K562 (cell line): ENCODE measurements around the gene NRARP. TPM values are rescaled to one million over a fixed set of nuclear protein-coding genes. Genes with fewer than 3 reads are reported as not detected.

Experiments used
- ATAC-seq: fragments of 200-7000 bp; cut with Tn5 transposase; 3 replicates; pipeline ENCODE4 v1.9.1; 2020; ENCODE audit warnings: moderate library complexity
- BruUV-seq: library from RNA; stranded (reverse); fragments of 400-500 nt; replicated peaks from 2 replicates; lab custom pipeline; 2021; lab: Mats Ljungman, UMichigan
- CTCF ChIA-PET: fragments of 300-600 bp; formaldehyde crosslinking; extraction: SDS; loops from one replicate; lab custom pipeline; 2021; ENCODE audit warnings: low intra/inter-chr PET ratio; lab: Yijun Ruan, JAX
- POLR2A ChIA-PET: fragments of 300-600, 350-650 bp; sonication (Branson Sonifier 250); formaldehyde crosslinking; extraction: SDS; loops from one replicate; lab custom pipeline; 2021; ENCODE audit warnings: antibody characterized with exemption, inconsistent platforms; lab: Yijun Ruan, JAX
- DNase-seq, 4 experiments: peaks; one replicate each; pipeline versions ENCODE4 v3.0.0 to v3.0.0-alpha.2; 2011 to 2018; ENCODE audit warnings: low spot score in 3 of 4, mixed read lengths in 3 of 4; ENCODE audit errors: extremely low read depth in 1 of 4
- FAIRE-seq: peaks from 2 replicates; lab custom pipeline; 2011; peaks lifted over from hg19 to GRCh38; lab: Jason Lieb, UNC
- H2AFZ ChIP-seq: 2 replicates; pipeline ENCODE4 v1.6.0; 2011; ENCODE audit warnings: low read depth, low read length, control low read depth, inconsistent platforms
- H3K27ac ChIP-seq: fragments of 200-600 bp; 3 replicates; pipeline ENCODE4 v1.8.0; 2011; ENCODE audit warnings: low read depth, mild to moderate bottlenecking, control low read depth, inconsistent platforms, low read length, moderate library complexity, mixed read lengths; ENCODE audit errors: extremely low read depth
- H3K27me3 ChIP-seq, 2 experiments: fragments of 300-600 bp in 1 of 2; 2 replicates in 1 of 2; 3 replicates in 1 of 2; pipeline versions ENCODE4 v1.6.0 to v1.8.0; 2011; ENCODE audit warnings: inconsistent platforms in 2 of 2, low read length in 2 of 2, mild to moderate bottlenecking in 1 of 2, mixed read lengths in 1 of 2, moderate library complexity in 1 of 2; ENCODE audit not compliant: control insufficient read depth in 2 of 2, insufficient read depth in 2 of 2
- H3K36me3 ChIP-seq: fragments of 300-600 bp; 3 replicates; pipeline ENCODE4 v1.8.0; 2011; ENCODE audit warnings: mild to moderate bottlenecking, low read length, inconsistent platforms; ENCODE audit not compliant: control insufficient read depth, insufficient read depth
- H3K4me1 ChIP-seq, 2 experiments: fragments of 200-600 bp in 1 of 2; replicated peaks in 1 of 2; 2 replicates in 1 of 2; 3 replicates in 1 of 2; pipeline versions ENCODE4 v1.5.1 to v1.8.0; 2011; ENCODE audit warnings: inconsistent platforms in 2 of 2, low read length in 2 of 2, mild to moderate bottlenecking in 1 of 2, mixed read lengths in 1 of 2, moderate library complexity in 1 of 2; ENCODE audit not compliant: control insufficient read depth in 2 of 2, insufficient read depth in 2 of 2
- H3K4me2 ChIP-seq: 2 replicates; pipeline ENCODE4 v1.6.1; 2011; ENCODE audit warnings: low read length, control low read depth, inconsistent platforms, mixed read lengths; ENCODE audit not compliant: insufficient read depth
- H3K4me3 ChIP-seq: fragments of 200-600 bp; sonication (generic), shearing (Covaris generic); 2 replicates; pipeline ENCODE4 v1.5.1; 2016; ENCODE audit warnings: control low read depth, inconsistent platforms
- H3K79me2 ChIP-seq: fragments of 200-600 bp; 3 replicates; pipeline ENCODE4 v1.8.0; 2011; ENCODE audit warnings: low read length, inconsistent platforms; ENCODE audit not compliant: control insufficient read depth, insufficient read depth
- H3K9ac ChIP-seq, 2 experiments: 2 replicates each; pipeline versions ENCODE4 v1.6.0 to v1.6.1; 2011; ENCODE audit warnings: low read depth in 2 of 2, low read length in 2 of 2, control low read depth in 1 of 2, inconsistent platforms in 1 of 2, mild to moderate bottlenecking in 1 of 2, mixed read lengths in 1 of 2; ENCODE audit not compliant: insufficient read depth in 1 of 2
- H3K9me1 ChIP-seq: one replicate; pipeline ENCODE4 v1.6.0; 2011; ENCODE audit warnings: inconsistent platforms, mild to moderate bottlenecking, low read length, moderate library complexity; ENCODE audit not compliant: control insufficient read depth, insufficient read depth
- H3K9me3 ChIP-seq: replicated peaks from 2 replicates; pipeline ENCODE4 v1.5.1; 2011; ENCODE audit warnings: low read depth, low read length, inconsistent platforms; ENCODE audit not compliant: control insufficient read depth, insufficient read depth
- H4K20me1 ChIP-seq: replicated peaks from 2 replicates; pipeline ENCODE4 v1.6.1; 2011; ENCODE audit warnings: low read length, inconsistent platforms, mixed read lengths; ENCODE audit not compliant: control insufficient read depth, insufficient read depth
- CXXC5 ChIP-seq: fragments of 250-450 bp; sonication (Bioruptor Pico); IDR thresholded peaks from 2 replicates; pipeline ENCODE4 v1.8.0; 2022; ENCODE audit warnings: inconsistent platforms, mild to moderate bottlenecking, moderate library complexity
- EP400 ChIP-seq: fragments of 450-650 bp; IDR thresholded peaks from 2 replicates; pipeline ENCODE4 v1.6.1; 2017; ENCODE audit warnings: antibody characterized with exemption, mild to moderate bottlenecking, moderate library complexity
- MAFF ChIP-seq: IDR thresholded peaks from 2 replicates; pipeline ENCODE4 v1.6.1; 2012; ENCODE audit warnings: low read length, improper control_type of control experiment
- SPI1 ChIP-seq: IDR thresholded peaks from 2 replicates; pipeline ENCODE4 v1.6.1; 2011; ENCODE audit warnings: low read depth, low read length, control low read depth, borderline replicate concordance
- ZFX ChIP-seq: sonication (generic); formaldehyde crosslinking; IDR thresholded peaks from 2 replicates; pipeline ENCODE4 v1.8.0; 2022; ENCODE audit warnings: mild to moderate bottlenecking, missing genetic modification reagents, moderate library complexity
- ZNF165 ChIP-seq: fragments of 250-450 bp; sonication (Bioruptor Pico); IDR thresholded peaks from 2 replicates; pipeline ENCODE4 v1.4.0; 2020; ENCODE audit warnings: borderline replicate concordance
- WGBS: fragments of 100-300 bp; shearing (Covaris generic); methylation state at CpG from one replicate; pipeline ENCODE4 v1.1.6; 2016; ENCODE audit warnings: low coverage, mixed read lengths; ENCODE audit not compliant: insufficient coverage; ENCODE audit errors: missing lambda C conversion rate; 5-methylcytosine and 5-hydroxymethylcytosine counted together
- in situ Hi-C: fragments of 300-500 bp; cut with MboI; formaldehyde crosslinking; loops from 4 replicates; pipeline ENCODE4 v1.15.0; 2018; ENCODE audit warnings: inconsistent platforms, mixed read lengths
- intact Hi-C: fragments of 100-400 bp; cut with micrococcal nuclease; formaldehyde crosslinking; loops from 2 replicates; pipeline ENCODE4 v1.14.2; 2022
- polyA plus RNA-seq, 8 experiments: library from polyadenylated mRNA; depleted of rRNA in 4 of 8; stranded (reverse) in 5 of 8; unstranded in 3 of 8; fragments of >200 nt; fragmentation: Nextera tagmentation in 2 of 8; fragmentation: Illumina TruSeq in 1 of 8; extraction: Ambion mirVana in 2 of 8; extraction: Trizol in 1 of 8; gene quantifications; 2 replicates each; pipeline versions ENCODE4 v1.2.1 to v1.2.3, GENCODE V29; 2011 to 2014; ENCODE audit warnings: inconsistent platforms in 1 of 8, missing spikeins in 1 of 8
- total RNA-seq, 7 experiments: library from RNA; depleted of rRNA in 6 of 7; stranded (reverse); fragments of >200 nt in 6 of 7; fragmentation: Illumina TruSeq in 2 of 7; extraction: Trizol in 2 of 7; gene quantifications; 2 replicates each; pipeline versions ENCODE4 v1.2.1 to v1.2.3, GENCODE V29; 2011 to 2021; ENCODE audit warnings: low replicate concordance in 1 of 7
- TF ChIP-seq, protein P1 (sequence below), 3 experiments: fragments of 200-800 bp in 1 of 3; fragments of 250-450 bp in 1 of 3; fragments of 450-650 bp in 1 of 3; sonication (Bioruptor Pico) in 1 of 3; sonication (Bioruptor generic) in 1 of 3; formaldehyde crosslinking in 1 of 3; IDR thresholded peaks; 2 replicates each; pipeline versions ENCODE4 v1.6.1 to v1.8.0; 2016 to 2022; ENCODE audit warnings: mild to moderate bottlenecking in 2 of 3, missing genetic modification characterization in 2 of 3, missing compliant biosample characterization in 1 of 3, moderate library complexity in 1 of 3

Gene NRARP
- total and polyA plus RNA-seq, 9 of the 15 experiments (the other 6 are each of a cell fraction or from before 2014, with no cell fraction given): 2.0 to 24.5 (median 7.2) TPM; not detected in 2

DNA sequence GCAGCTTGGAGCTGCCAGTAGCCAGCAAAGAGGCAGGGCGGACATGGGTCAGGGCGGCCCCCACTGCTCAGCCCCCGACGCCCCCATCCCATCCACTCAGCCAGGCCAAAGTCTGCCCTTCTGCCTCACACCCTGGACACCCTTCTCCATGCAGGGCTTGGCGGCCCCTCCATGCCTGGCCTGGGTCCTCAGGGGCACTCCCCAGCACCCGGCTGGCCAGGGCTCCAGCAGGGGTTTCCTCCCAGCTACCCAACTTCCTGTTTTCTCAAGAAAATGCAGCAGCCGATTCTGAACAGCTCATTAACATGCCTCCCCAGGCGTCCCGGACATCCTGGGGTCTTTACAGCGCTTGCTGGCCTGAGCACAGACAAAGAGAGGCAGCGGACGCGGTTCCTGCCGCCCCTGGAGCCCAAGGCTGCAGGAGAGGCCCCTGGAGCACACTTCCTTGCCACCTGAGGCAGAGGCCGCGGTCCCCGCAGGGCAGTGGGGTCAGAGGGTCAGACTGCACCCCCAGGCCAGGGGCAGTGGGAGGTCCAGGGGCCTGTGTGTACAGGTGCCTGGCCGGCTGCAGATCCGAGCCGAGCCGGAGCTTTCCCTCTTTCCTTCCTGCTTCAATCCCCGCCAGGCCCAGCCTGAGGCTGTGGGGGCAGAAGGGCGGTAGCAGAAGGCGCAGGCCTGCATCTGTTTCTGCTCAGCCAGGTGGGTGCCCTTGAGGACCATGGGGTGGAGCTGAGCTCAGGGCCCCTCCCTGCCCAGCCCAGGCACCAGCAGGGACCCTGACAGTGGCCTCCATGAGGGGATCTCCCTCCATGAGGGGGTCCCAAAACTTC lies 18.7 kb upstream of the NRARP start:
- Histone ChIP-seq H3K4me1 (peaks cover 6 to 60% of the 10 kb centered on the region in 2 experiments), H3K9me1 (no peaks in the 10 kb centered on the region), H3K27me3 (peaks cover 2 to 3% of the 10 kb centered on the region in 2 experiments; a peak in 1 of 5 replicates), H2AFZ (peak overlapping the region; percentile 32; the same call in 1 of the 2 replicates), H3K9me3 (no peaks in the 10 kb centered on the region), H3K4me3 (no peak overlapping the region), H3K79me2 (no peaks in the 10 kb centered on the region), H3K4me2 (no peak overlapping the region), H3K36me3 (no peaks in the 10 kb centered on the region), H4K20me1 (no peaks in the 10 kb centered on the region), H3K9ac (peak overlapping the region in 1 of 2 experiments; percentile 45; a peak in 1 of 4 replicates), H3K27ac (no peak overlapping the region)
- in situ Hi-C loops: no loop called here
- TF ChIP-seq, protein P1, sequence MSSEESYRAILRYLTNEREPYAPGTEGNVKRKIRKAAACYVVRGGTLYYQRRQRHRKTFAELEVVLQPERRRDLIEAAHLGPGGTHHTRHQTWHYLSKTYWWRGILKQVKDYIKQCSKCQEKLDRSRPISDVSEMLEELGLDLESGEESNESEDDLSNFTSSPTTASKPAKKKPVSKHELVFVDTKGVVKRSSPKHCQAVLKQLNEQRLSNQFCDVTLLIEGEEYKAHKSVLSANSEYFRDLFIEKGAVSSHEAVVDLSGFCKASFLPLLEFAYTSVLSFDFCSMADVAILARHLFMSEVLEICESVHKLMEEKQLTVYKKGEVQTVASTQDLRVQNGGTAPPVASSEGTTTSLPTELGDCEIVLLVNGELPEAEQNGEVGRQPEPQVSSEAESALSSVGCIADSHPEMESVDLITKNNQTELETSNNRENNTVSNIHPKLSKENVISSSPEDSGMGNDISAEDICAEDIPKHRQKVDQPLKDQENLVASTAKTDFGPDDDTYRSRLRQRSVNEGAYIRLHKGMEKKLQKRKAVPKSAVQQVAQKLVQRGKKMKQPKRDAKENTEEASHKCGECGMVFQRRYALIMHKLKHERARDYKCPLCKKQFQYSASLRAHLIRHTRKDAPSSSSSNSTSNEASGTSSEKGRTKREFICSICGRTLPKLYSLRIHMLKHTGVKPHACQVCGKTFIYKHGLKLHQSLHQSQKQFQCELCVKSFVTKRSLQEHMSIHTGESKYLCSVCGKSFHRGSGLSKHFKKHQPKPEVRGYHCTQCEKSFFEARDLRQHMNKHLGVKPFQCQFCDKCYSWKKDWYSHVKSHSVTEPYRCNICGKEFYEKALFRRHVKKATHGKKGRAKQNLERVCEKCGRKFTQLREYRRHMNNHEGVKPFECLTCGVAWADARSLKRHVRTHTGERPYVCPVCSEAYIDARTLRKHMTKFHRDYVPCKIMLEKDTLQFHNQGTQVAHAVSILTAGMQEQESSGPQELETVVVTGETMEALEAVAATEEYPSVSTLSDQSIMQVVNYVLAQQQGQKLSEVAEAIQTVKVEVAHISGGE (CRISPR knock-in tag; IDR thresholded peaks at IDR 0.05): no peak
- no peak for TF ChIP-seq EP400
- peak; percentile 10; the same call in 1 of the 2 replicates for TF ChIP-seq ZFX (CRISPR knock-in tag)
- no peak for TF ChIP-seq MAFF
- no peak for TF ChIP-seq CXXC5 (CRISPR knock-in tag)
- TF ChIP-seq SPI1: peak; percentile 45; the same call in 1 of the 2 replicates
- no peak for TF ChIP-seq ZNF165
- DNase-seq: peak in 1 of 4 experiments; percentile 9
- no peak for FAIRE-seq
- intact Hi-C loops: no loop called here
- WGBS: 30% methylated on average over 21 of the region's 24 CpGs
- ChIA-PET POLR2A (no interaction called here), CTCF (no interaction called here)
- ATAC-seq: no peak
- no TSS peak for BruUV-seq
